ENCODE measurements around the gene IER5.

Gene IER5

GRCh38 chr1:181136738-181137122 lies 48.2 kb downstream of the IER5 start:
- DNase-seq (ENCODE audit: low spot score), result no peak
- no peak for TF ChIP-seq CTCF (IDR thresholded peaks at IDR 0.05; ENCODE audit: extremely low read depth, insufficient read depth, missing control alignments)
- in situ Hi-C loops (cut with MboI; ENCODE audit: low pct_unique_long_range_greater_than_20kb, low sequenced_read_pairs, unreplicated experiment), result no loop called here

- TF ChIP-seq CTCF (IDR thresholded peaks at IDR 0.05; ENCODE audit: extremely low read depth, insufficient read depth, missing control alignments), result no peak
- no peak for DNase-seq (ENCODE audit: low spot score)
- in situ Hi-C loops (cut with MboI; ENCODE audit: low pct_unique_long_range_greater_than_20kb, low sequenced_read_pairs, unreplicated experiment), result no loop called here
These were observed 48.8 kb downstream of the IER5 start for GRCh38 chr1:181137217-181137743.

GRCh38 chr1:181139631-181140061 lies 51.1 kb downstream of the IER5 start:
- no peak for TF ChIP-seq CTCF (IDR thresholded peaks at IDR 0.05; ENCODE audit: extremely low read depth, insufficient read depth, missing control alignments)
- no peak for DNase-seq (ENCODE audit: low spot score)
- in situ Hi-C loops (cut with MboI; ENCODE audit: low pct_unique_long_range_greater_than_20kb, low sequenced_read_pairs, unreplicated experiment), result loop anchor here (10.0 kb wide), 1 partner anchor 105 kb away; the partner anchor contains the start of gene MR1

GRCh38 chr1:181140398-181140797 lies 51.9 kb downstream of the IER5 start:
- DNase-seq (ENCODE audit: low spot score), result no peak
- in situ Hi-C loops (cut with MboI; ENCODE audit: low pct_unique_long_range_greater_than_20kb, low sequenced_read_pairs, unreplicated experiment), result loop anchor here (10.0 kb wide), 1 partner anchor 106 kb away; the partner anchor contains the start of gene MR1
- no peak for TF ChIP-seq CTCF (IDR thresholded peaks at IDR 0.05; ENCODE audit: extremely low read depth, insufficient read depth, missing control alignments)

- no peak for DNase-seq (ENCODE audit: low spot score)
- in situ Hi-C loops (cut with MboI; ENCODE audit: low pct_unique_long_range_greater_than_20kb, low sequenced_read_pairs, unreplicated experiment), result loop anchor here (10.0 kb wide), 1 partner anchor 106 kb away; the partner anchor contains the start of gene MR1
- no peak for TF ChIP-seq CTCF (IDR thresholded peaks at IDR 0.05; ENCODE audit: extremely low read depth, insufficient read depth, missing control alignments)
These were observed 52.4 kb downstream of the IER5 start for GRCh38 chr1:181140891-181141290.

GRCh38 chr1:181141431-181141910 lies 53.0 kb downstream of the IER5 start:
- TF ChIP-seq CTCF (IDR thresholded peaks at IDR 0.05; ENCODE audit: extremely low read depth, insufficient read depth, missing control alignments), result no peak
- DNase-seq (ENCODE audit: low spot score), result no peak
- in situ Hi-C loops (cut with MboI; ENCODE audit: low pct_unique_long_range_greater_than_20kb, low sequenced_read_pairs, unreplicated experiment), result loop anchor here (10.0 kb wide), 1 partner anchor 107 kb away; the partner anchor contains the start of gene MR1
